HEK293T (cell line): ENCODE data around the gene LPCAT1.

Experiments used
- CTBP1 ChIP-seq: fragments of 450-650 bp; IDR thresholded peaks from 2 replicates; pipeline ENCODE4 v1.6.1; 2016; ENCODE audit warnings: borderline replicate concordance
- ELF4 ChIP-seq: fragments of 450-650 bp; IDR thresholded peaks from 2 replicates; pipeline ENCODE4 v1.6.1; 2017; ENCODE audit warnings: antibody characterized with exemption
- SP1 ChIP-seq: fragments of 450-650 bp; IDR thresholded peaks from 2 replicates; pipeline ENCODE4 v1.6.1; 2017
- SUZ12 ChIP-seq: fragments of 450-650 bp; IDR thresholded peaks from 2 replicates; pipeline ENCODE4 v1.6.1; 2016; ENCODE audit warnings: mild to moderate bottlenecking

DNA sequence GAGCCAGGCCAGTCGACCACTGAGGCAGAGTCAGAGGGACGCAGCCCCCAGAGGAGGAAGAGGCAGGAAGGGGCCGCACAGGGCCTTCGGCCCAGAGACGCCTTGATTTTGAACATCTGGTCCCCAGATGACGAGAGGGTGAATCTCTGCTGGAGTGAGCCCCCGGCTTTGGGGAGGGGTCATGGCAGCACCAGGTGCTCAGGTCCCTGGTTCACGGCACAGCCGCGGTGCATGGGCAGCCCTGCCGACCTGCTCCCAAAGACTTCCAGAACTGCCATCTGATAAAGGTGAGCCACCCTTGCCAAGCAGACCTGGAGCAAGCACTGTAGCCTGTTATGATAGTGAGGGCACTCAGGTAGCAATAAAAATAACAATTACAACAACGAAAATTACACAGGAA is 29.8 kb downstream of the LPCAT1 start:
- TF ChIP-seq CTBP1 (no peak), SP1 (no peak), SUZ12 (no peak), ELF4 (no peak)
